PFSK-1 (cell line): ENCODE measurements around the gene CACNA1H.

Experiments used
- POLR2AphosphoS5 ChIP-seq: IDR thresholded peaks from 2 replicates; pipeline ENCODE4 v1.6.1; 2012; ENCODE audit warnings: low read depth, mild to moderate bottlenecking, control low read depth, low read length, moderate library complexity
- TAF1 ChIP-seq: IDR thresholded peaks from 2 replicates; pipeline ENCODE4 v1.6.1; 2012; ENCODE audit warnings: low read length, control low read depth, borderline replicate concordance; ENCODE audit not compliant: insufficient read depth

DNA sequence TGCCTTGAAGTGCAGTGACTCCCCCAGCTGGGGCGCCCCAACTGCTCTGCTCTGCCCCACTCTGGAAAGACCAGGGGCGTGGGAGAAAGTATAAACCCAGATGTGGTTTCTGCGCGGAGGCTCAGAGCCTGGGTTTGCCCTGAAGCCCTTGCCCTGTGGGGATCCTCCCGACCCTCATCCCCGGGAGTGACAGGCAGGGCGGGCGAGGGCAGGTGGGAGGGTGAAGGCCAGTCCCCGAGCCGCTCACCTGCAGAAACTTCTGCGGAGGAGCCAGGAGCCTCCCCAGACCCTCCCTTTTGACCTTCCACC, 106.8 kb downstream of the CACNA1H start:
- TF ChIP-seq POLR2AphosphoS5 (no peak), TAF1 (no peak)
